DMS 273 treated with DMSO at 0.1 percent for 48 hours (cell line): Measurements from ENCODE around the gene NUAK1.

ENCODE experiments used
- DNase-seq: peaks from one replicate; lab custom pipeline; 2025; lab: John Stamatoyannopoulos, UW

Gene NUAK1

GRCh38 chr12:106138633-106139421 lies at the start of gene NUAK1:
Gene NUAK1, minus strand, starts transcription at chr12:106138954. Its CDS starts 301 bp downstream, at chr12:106138653.
- DNase-seq = no peak

GRCh38 chr12:106188256-106188655 lies 49.5 kb upstream of the NUAK1 start:
- no peak for DNase-seq

- DNase-seq = no peak
Measured at GRCh38 chr12:106187842-106188241, 49.1 kb upstream of the NUAK1 start.

GRCh38 chr12:106187155-106187789 lies 48.5 kb upstream of the NUAK1 start:
- DNase-seq = no peak

DNA sequence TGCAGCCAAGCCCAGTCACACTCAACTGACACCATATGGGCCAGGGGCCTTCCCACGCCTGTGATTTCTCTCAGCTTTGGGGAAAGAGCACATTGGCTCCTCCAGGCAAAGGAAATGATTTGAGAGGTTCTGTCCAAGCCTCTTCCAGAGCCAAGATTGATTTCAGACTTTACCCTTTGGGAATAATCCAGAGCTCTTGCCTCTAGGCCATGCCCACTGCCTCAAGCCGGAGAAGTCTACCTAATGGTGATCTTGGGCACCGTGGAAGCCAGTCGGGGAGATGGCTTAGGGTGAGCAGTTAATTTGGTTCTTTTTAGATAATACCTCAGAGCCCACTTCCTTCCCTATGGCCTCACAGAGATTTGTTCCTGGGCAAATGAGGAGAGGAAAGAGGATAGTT lies 45.0 kb upstream of the NUAK1 start:
- no peak for DNase-seq

DNA sequence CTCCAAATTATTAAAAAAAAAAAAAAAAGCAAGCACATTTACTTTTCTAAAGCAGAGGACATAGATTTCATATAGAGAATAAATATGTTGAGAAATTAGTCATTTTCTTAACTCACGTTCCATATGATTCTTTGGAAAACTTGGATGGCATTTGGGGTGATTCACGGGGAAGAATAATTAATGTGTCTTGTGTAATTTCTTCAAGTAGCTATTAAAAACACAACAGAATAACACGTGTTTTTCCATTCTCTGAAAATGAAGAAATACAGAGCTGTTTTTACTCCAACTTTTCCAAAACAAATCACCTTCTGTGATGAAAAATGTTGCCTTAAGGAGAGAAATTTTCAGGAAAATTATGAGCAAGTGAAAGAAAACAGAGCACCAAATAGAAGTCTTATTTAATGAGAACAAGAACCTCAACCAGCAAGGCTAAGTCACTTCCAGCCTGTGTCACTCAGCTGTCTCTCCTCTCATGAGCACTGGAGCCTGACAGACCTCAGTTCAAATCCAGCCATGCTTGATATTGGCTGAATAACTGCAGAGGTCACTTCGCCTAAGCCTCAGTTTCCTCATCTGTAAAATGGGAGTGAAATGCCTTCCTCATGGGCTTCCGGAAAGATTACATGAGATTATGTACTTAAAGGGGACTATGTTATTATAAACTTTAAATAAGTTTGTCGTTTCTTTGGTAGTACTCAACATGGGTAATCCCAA lies 42.8 kb upstream of the NUAK1 start:
- DNase-seq = no peak

DNA sequence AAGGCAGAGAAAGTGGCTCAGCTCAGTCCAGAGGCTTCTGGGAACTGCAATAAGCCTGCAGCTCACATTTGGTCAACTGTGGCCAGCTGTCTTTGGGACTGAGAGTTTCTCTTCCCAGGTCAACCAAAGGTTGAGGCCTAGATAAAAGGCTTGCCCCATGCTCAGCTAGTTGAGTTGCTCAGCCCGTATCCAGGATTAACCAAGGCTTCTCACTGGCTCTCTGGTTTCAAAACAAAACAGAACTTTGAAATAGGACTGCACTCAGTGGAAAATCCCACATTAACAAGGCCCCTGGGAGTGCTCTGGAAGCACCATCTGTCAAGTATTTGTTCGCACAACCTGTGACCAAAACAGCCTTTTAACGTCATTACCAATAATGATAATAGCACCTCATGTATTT lies 40.3 kb upstream of the NUAK1 start:
- DNase-seq = peak; percentile 87

DNA sequence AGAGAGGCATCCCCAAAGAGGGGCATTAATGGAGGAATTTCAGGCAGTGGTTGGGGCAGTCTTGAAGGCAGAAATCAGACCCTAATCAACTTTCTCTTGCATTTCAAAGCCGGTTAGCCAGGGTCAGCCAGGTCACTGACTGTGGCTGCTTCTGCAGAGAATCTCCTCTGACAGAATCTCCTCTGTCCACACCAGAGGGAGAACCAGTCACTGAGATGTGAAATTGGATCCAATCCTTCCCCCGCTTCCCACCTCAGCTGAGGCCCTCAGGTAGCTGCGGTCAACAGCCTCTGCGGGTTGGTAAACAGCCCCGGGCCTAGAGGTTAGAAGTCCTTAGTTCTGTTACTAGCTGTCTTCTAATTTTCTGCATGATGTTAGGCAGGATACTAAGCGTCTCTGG lies 39.8 kb upstream of the NUAK1 start:
- DNase-seq = no peak

DNA sequence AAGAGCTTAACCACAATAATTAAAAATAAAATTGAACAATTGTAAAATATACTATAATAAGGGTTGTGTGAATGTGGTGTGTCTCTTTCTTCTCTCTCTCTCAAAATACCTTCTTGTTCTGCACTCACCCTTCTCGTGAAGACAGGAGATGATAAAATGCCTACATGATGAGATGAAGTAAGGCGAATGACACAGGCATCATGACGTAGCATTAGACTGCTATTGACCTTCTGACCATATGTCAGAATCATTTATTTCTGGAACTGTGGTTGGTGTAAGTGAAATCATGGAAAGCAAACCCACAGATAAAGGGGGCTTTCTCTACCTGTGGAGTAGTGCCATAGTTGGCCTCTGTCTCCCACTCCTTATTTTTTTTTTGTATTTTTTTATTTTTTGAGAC lies 37.8 kb upstream of the NUAK1 start:
- DNase-seq = no peak

DNA sequence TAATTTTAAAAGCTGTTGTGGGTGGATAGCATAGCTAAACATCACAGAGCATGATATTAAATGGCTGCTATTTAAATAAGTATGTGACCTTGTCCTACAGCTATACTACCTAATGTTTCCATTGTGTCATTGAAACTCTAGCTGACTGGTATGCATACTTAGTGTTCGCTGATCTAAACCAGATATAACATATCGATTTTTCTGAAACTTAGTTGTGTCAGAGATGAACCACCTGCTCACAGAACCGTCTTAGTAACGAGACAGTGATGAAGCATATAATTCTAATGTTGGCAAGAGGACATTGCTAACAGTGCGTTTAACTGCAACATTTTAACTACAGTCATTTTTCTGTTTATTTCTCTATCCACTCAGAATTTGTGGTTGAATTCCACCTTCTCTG lies 36.1 kb upstream of the NUAK1 start:
- no peak for DNase-seq

DNA sequence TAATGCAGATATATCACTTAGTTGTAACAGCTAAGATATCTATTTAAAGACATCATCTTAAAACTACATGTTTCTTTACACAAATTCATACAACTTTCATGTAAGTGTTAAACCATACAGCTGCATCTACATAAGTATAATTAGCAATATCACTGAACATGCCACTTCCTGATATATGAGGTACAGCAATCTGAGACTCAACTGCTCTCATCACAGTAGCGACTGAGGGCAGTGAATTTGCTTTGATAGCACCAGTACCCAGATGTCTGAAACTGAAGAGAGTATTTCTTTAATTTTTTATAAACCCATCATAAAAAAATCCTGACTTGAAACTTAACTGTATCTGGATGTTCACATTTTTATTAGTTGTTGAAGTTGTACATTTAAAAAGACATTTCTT lies 34.7 kb upstream of the NUAK1 start:
- no peak for DNase-seq

DNA sequence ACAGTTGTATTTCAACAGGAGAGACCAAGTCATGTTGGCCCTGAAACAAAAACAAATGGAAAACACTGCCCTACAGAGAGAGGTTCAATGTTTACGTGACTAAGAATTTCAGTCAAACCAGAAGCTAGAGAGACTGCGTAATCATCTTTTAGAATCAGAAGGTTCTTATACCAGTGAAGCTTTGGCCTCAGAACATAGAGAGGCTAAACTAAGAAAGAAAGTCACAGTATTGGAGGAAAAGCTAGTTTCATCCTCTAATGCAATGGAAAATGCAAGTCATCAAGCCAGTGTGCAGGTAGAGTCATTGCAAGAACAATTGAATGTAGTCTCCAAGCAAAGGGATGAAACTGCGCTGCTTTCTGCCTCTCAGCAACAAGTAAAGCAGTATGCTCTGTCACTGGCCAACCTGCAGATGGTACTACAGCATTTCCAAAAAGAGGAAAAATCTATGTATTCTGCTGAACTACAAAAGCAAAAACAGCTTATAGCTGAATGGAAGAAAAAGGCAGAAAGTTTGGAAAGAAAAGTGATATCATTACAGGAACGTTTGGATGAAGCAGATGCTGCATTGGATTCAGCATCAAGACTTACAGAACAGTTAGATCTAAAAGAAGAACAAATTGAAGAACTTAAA lies 32.5 kb upstream of the NUAK1 start:
- no peak for DNase-seq

DNA sequence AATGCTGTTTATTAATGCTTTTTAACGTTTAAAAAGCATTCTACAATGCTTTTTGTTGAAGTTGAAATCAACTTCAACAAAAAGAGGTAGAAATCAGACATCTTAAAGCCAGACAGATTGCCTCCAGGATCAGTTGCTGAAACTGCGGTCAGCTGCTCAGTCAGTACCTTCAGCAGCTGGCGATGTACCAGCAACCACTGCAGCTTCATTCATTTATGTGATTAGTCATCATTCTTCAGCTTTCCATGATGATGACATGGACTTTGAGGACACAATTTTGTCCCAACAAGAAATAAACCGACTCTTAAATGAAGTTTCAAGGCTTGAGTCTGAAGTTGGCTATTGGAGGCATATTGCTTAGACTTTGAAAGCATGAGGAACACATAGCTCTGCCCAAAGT lies 31.5 kb upstream of the NUAK1 start:
- no peak for DNase-seq

GRCh38 chr12:106163712-106164111 lies 25.0 kb upstream of the NUAK1 start:
- DNase-seq = no peak

GRCh38 chr12:106161491-106161890 lies 22.7 kb upstream of the NUAK1 start:
- no peak for DNase-seq

- DNase-seq = no peak
Measured at GRCh38 chr12:106160915-106161314, 22.2 kb upstream of the NUAK1 start.

DNA sequence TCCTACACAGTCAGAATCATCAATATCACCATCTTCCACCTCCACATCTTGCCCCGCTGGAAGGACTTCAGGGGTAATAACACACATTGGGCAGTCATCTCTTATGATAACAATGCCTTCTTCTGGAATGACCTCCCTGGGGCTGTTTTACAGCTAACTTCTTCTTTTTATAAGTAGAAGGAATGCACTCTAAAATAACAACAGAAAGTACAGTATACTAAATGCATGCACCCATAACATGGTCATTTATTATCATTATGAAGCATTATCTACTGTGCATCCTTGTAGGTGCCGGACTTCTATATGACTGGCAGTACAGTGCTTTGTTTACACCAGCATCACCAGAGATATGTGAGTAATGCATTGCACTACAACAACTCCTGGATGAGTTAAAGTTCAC lies 19.0 kb upstream of the NUAK1 start:
- no peak for DNase-seq

GRCh38 chr12:106154751-106155273 lies 16.1 kb upstream of the NUAK1 start:
- DNase-seq = no peak

DNA sequence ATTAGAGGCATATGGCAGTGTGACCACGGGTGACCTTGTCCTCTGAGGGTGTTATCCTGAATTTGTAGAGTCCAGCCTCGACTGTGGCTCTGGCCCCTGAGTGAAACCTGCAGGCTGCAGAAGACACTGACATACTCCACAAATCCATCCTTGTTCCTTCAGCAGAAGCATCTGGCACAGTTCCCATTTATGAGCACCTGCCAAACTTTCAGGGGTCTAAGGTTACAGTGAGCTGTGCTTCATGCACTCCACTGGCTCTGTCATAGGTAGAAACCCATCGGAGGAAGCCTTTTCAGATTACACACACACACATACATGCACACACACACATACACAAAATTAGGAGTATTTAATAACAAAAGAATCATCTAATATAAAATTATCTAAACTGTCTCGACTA lies 13.6 kb upstream of the NUAK1 start:
- no peak for DNase-seq

DNA sequence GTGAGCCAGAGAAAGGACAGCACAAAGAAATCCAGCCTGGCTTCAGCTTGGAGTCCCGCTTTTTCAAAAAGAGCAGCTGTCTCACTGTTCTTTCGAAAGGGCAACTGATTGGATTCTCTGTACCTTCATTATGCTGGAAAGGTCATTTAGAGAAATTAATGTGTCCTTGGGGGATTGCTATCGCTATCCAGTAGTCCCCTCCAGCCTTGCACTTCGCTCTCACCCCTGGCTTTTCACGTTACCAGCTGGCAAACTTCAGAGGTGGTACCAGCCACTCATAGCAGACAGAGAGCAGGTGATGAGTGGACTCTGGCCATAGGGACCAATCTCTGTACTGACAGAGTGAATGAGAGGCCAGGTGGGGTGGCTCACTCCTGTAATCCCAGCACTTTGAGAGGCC lies 11.8 kb upstream of the NUAK1 start:
- DNase-seq = no peak

DNA sequence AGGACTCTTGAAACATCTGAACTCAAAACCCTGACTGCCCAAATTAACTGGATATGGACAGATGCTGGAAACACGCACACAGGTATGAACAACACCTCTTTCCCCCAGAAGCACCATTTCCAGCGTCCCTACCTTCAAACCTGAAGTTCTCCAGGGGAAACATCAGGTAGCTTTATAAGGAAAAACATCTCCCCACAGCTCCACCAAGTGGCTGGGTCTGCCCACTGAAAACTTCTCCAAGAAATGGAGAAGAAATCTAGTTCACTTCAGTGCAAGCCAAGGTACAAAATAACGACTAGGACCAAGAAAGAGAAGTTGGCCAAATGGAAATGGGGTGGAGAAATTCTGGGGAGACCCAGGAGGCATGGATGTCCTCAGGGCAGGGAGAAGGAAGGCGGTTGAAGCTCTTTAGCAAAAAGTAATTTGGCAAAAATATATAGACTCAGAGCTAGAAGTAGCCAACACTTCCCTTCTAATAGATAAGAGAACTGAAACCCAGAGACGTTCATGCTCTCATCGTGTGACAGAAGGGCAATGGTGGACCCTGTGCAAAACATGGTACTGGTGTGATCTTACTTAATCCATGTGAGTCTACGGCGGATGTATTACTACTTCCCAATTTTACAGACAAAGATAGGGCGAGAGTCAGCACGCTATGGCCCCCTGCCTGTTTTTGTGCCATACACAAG lies 10.5 kb upstream of the NUAK1 start:
- DNase-seq = no peak

DNA sequence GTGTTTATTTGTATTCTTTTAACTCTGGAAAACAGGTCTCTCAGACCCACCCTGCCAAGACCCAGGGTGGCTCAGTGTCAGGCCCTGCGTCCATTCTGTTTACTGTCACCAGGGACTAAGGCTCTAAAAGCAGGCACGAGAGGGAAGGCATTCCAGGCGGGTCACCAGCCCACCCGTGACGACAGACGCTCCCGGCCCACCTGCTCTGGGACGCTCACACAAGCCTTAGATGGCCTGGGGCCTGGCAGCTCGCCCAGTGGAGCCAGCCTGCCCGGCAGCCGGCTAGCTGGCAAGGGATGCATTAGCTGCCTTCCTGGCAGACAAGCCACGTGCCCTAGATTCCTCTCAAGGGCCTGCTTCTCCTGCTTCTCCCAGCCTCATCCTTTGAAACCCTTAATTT lies 9.2 kb upstream of the NUAK1 start:
- DNase-seq = peak; percentile 50
